Activated CD4-positive, CD25-positive, alpha-beta regulatory T cell (primary cell): ENCODE results near the gene PLA2G5.
"Not testable (repeated sequence)": the region's sequence is repeated elsewhere in the genome, so short reads cannot be mapped to it uniquely, and the experiment has no call there.

Experiments
- DNase-seq, 4 experiments: peaks; one replicate each; lab custom pipeline; 2025; lab: John Stamatoyannopoulos, UW

The PLA2G5 gene

GRCh38 chr1:20117236-20117635 lies 47.2 kb downstream of the PLA2G5 start:
- no peak for DNase-seq

- DNase-seq: no peak
These were observed 49.4 kb downstream of the PLA2G5 start, which contains the start of gene PLA2G2D for GRCh38 chr1:20119347-20119746. PLA2G2D (minus strand) TSS chr1:20119536; CDS start chr1:20119498, 38 bp downstream.

GRCh38 chr1:20120796-20121195 lies 50.8 kb downstream of the PLA2G5 start:
- DNase-seq: no peak

GRCh38 chr1:20123722-20124455 lies 53.9 kb downstream of the PLA2G5 start:
- no peak for DNase-seq

- no peak for DNase-seq
These were observed 54.6 kb downstream of the PLA2G5 start for GRCh38 chr1:20124456-20125057.

- no peak for DNase-seq
These were observed 55.1 kb downstream of the PLA2G5 start for GRCh38 chr1:20125100-20125499.

GRCh38 chr1:20126041-20126805 lies 56.2 kb downstream of the PLA2G5 start:
- DNase-seq: no peak

GRCh38 chr1:20126806-20127440 lies 56.9 kb downstream of the PLA2G5 start:
- DNase-seq: no peak

GRCh38 chr1:20130518-20130917 lies 60.5 kb downstream of the PLA2G5 start:
- DNase-seq: not testable (repeated sequence)

GRCh38 chr1:20134995-20135394 lies 65.0 kb downstream of the PLA2G5 start:
- DNase-seq: no peak

- DNase-seq: no peak
These were observed 66.3 kb downstream of the PLA2G5 start for GRCh38 chr1:20136249-20136648.

- DNase-seq: no peak
These were observed 67.1 kb downstream of the PLA2G5 start for GRCh38 chr1:20137055-20137454.

- no peak for DNase-seq
These were observed 67.6 kb downstream of the PLA2G5 start for GRCh38 chr1:20137604-20138003.

- DNase-seq: no peak
These were observed 68.4 kb downstream of the PLA2G5 start for GRCh38 chr1:20138346-20138745.

- no peak for DNase-seq
These were observed 69.1 kb downstream of the PLA2G5 start, which contains the start of gene PLA2G2F for GRCh38 chr1:20138961-20139550. PLA2G2F (plus strand) TSS chr1:20139323; CDS start chr1:20139428, 105 bp downstream.

- DNase-seq: no peak
These were observed 70.0 kb downstream of the PLA2G5 start for GRCh38 chr1:20139776-20140612.

GRCh38 chr1:20141001-20141400 lies 71.0 kb downstream of the PLA2G5 start:
- DNase-seq: no peak

GRCh38 chr1:20141466-20141865 lies 71.5 kb downstream of the PLA2G5 start:
- DNase-seq: no peak
